Ovary (tissue), 9 donors: ENCODE results near the gene AOAH. TPM values are rescaled to one million over a fixed set of nuclear protein-coding genes. Genes with fewer than 3 reads are reported as not detected.

Experiments
- DNase-seq, 5 donors: peaks; one replicate each; pipeline ENCODE4 v3.0.0-alpha.2; 2019 to 2020
- H3K27ac ChIP-seq, 2 donors: fragments of 200-600 bp; one replicate each; pipeline versions ENCODE4 v1.5.1 to v1.8.0; 2019 to 2022
- H3K27me3 ChIP-seq: fragments of 200-600 bp; one replicate; pipeline ENCODE4 v1.8.0; 2022
- H3K36me3 ChIP-seq: fragments of 200-600 bp; sonication (generic); one replicate; pipeline ENCODE4 v1.5.1; 2019
- H3K4me1 ChIP-seq: one replicate; pipeline ENCODE4 v1.8.1; 2013; ENCODE audit warnings: mild to moderate bottlenecking, moderate library complexity; ENCODE audit not compliant: insufficient read depth
- H3K4me3 ChIP-seq: fragments of 200-600 bp; sonication (generic); one replicate; pipeline ENCODE4 v1.5.1; 2017
- H3K9me3 ChIP-seq, 2 donors: fragments of 200-600 bp in 1 of 2; sonication (generic) in 1 of 2; one replicate each; pipeline versions ENCODE4 v1.5.1 to v1.8.1; 2013 to 2019; ENCODE audit warnings: mild to moderate bottlenecking in 1 of 2, moderate library complexity in 1 of 2
- CTCF ChIP-seq, 3 donors: fragments of 450-650 bp in 2 of 3; fragments of 200-600 bp in 1 of 3; IDR thresholded peaks; one replicate each; pipeline versions ENCODE4 v1.5.1 to v1.8.0; 2016 to 2022; ENCODE audit warnings: antibody characterized with exemption in 3 of 3, mild to moderate bottlenecking in 1 of 3
- EP300 ChIP-seq: sonication (generic); formaldehyde crosslinking; IDR thresholded peaks from one replicate; pipeline ENCODE4 v1.6.1; 2017; ENCODE audit warnings: antibody characterized with exemption
- POLR2A ChIP-seq: fragments of 450-650 bp; IDR thresholded peaks from one replicate; pipeline ENCODE4 v1.6.1; 2017; ENCODE audit warnings: antibody characterized with exemption, mild to moderate bottlenecking, moderate library complexity
- WGBS, 3 donors: extraction: QIAGEN DNeasy Blood & Tissue Kit in 1 of 3; methylation state at CpG; one replicate each; pipeline versions ENCODE4 v1.1.5 to v1.1.7; 2013 to 2017; 5-methylcytosine and 5-hydroxymethylcytosine counted together
- intact Hi-C, 4 donors: fragments of 100-400 bp; cut with DNase I; formaldehyde crosslinking; loops; one replicate each; pipeline versions ENCODE4 v1.11.0 to v1.15.1; 2022 to 2023
- polyA plus RNA-seq, 2 donors: library from polyadenylated mRNA; stranded (reverse); fragments of 200-250 nt in 1 of 2; fragments of 350-450 nt in 1 of 2; fragmentation: Illumina TruSeq in 1 of 2; extraction: RNeasy Lipid Tissue Mini Kit (QIAGEN cat#74804) in 1 of 2; gene quantifications; one replicate each; pipeline ENCODE4 v1.2.3, GENCODE V29; 2013 to 2014
- total RNA-seq, 7 donors: library from RNA; depleted of rRNA in 2 of 7; stranded (reverse); fragments of >200 nt in 2 of 7; fragmentation: NEBNext Ultra II Directional in 3 of 7; extraction: Animal tissue kit (Norgen Biotek cat#: 25700) in 3 of 7; gene quantifications; one replicate each; pipeline versions ENCODE4 v1.1.0 to v1.2.4, GENCODE V29; 2016 to 2023
- donor health status: DM: no; HTN: no; CAD: no; lungs with moderate emphysema.
- donor health status: DM: no; HTN: no; CAD: no.
- donor health status: Bipolar disorder and iron deficiency.
- donor health status: DM: yes; HTN: yes; CAD: no.
- donor health status: DM: no; HTN: no; CAD: no.
- donor health status: DM: yes; HTN: yes; CAD: no.

Gene AOAH
- total and polyA plus RNA-seq, 9 donors = 0.83 to 14.0 (median 4.8) TPM

GRCh38 chr7:36726311-36726710 lies 2.0 kb upstream of the AOAH start:
- Histone ChIP-seq H3K27ac (no peak overlapping the region), H3K4me3 (no peak overlapping the region), H3K27me3 (no peaks in the 10 kb centered on the region), H3K4me1 (peaks cover 2% of the 10 kb centered on the region), H3K36me3 (no peaks in the 10 kb centered on the region), H3K9me3 (no peaks in the 10 kb centered on the region)
- 88 to 99% (median 94%) methylated on average over 7 of the region's 7 CpGs for WGBS, 3 donors
- intact Hi-C loops = no loop called here
- DNase-seq = no peak
- TF ChIP-seq CTCF (IDR thresholded peaks at IDR 0.05) (no peak), POLR2A (no peak), EP300 (no peak)

- Histone ChIP-seq H3K4me3 (no peak overlapping the region), H3K27ac (no peak overlapping the region), H3K36me3 (no peaks in the 10 kb centered on the region), H3K4me1 (peaks cover 2% of the 10 kb centered on the region), H3K9me3 (no peaks in the 10 kb centered on the region), H3K27me3 (no peaks in the 10 kb centered on the region)
- 38 to 50% (median 42%) methylated on average over 2 of the region's 2 CpGs for WGBS, 3 donors
- no peak for DNase-seq
- intact Hi-C loops = no loop called here
- TF ChIP-seq CTCF (IDR thresholded peaks at IDR 0.05) (no peak), POLR2A (no peak), EP300 (no peak)
Measured at GRCh38 chr7:36724996-36725395, 702 bp upstream of the AOAH start.

GRCh38 chr7:36723291-36723690 lies 1.0 kb downstream of the AOAH start:
- Histone ChIP-seq H3K4me3 (no peak overlapping the region), H3K9me3 (no peaks in the 10 kb centered on the region), H3K36me3 (no peaks in the 10 kb centered on the region), H3K27ac (no peak overlapping the region), H3K4me1 (peaks cover 2% of the 10 kb centered on the region), H3K27me3 (no peaks in the 10 kb centered on the region)
- intact Hi-C loops = no loop called here
- DNase-seq = no peak
- 93 to 99% (median 95%) methylated on average over 4 of the region's 4 CpGs for WGBS, 3 donors
- no peak for TF ChIP-seq POLR2A
- TF ChIP-seq CTCF (IDR thresholded peaks at IDR 0.05) = no peak
- no peak for TF ChIP-seq EP300

GRCh38 chr7:36719083-36719632 lies 5.1 kb downstream of the AOAH start:
- WGBS, 3 donors = 30 to 38% (median 32%) methylated on average over 3 of the region's 3 CpGs
- Histone ChIP-seq H3K4me3 (no peak overlapping the region), H3K9me3 (no peaks in the 10 kb centered on the region), H3K4me1 (peaks cover under 1% of the 10 kb centered on the region), H3K27ac (no peak overlapping the region), H3K27me3 (no peaks in the 10 kb centered on the region), H3K36me3 (no peaks in the 10 kb centered on the region)
- TF ChIP-seq EP300 = no peak
- no peak for TF ChIP-seq POLR2A
- TF ChIP-seq CTCF (IDR thresholded peaks at IDR 0.05) = no peak
- no peak for DNase-seq
- intact Hi-C loops = no loop called here
